HEK293T (cell line): Measurements from ENCODE around the gene ORC1.

Experiments
- CTCF ChIA-PET: fragments of 350-600 bp; formaldehyde crosslinking; extraction: SDS; loops from one replicate; lab custom pipeline; 2021; ENCODE audit warnings: antibody characterized with exemption, inconsistent platforms; lab: Yijun Ruan, JAX
- POLR2A ChIA-PET: fragments of 350-600 bp; formaldehyde crosslinking; extraction: SDS; loops from one replicate; lab custom pipeline; 2020; ENCODE audit warnings: antibody characterized with exemption, inconsistent platforms; lab: Yijun Ruan, JAX
- DNase-seq: peaks from one replicate; pipeline ENCODE4 v3.0.0; 2012; ENCODE audit warnings: mixed read lengths; ENCODE audit errors: extremely low spot score
- ARNT ChIP-seq: fragments of 450-650 bp; IDR thresholded peaks from 2 replicates; pipeline ENCODE4 v1.6.1; 2017; ENCODE audit warnings: mild to moderate bottlenecking
- BHLHE40 ChIP-seq: fragments of 450-650 bp; IDR thresholded peaks from 2 replicates; pipeline ENCODE4 v1.6.1; 2016; ENCODE audit warnings: mild to moderate bottlenecking, moderate library complexity, borderline replicate concordance
- CTBP1 ChIP-seq: fragments of 450-650 bp; IDR thresholded peaks from 2 replicates; pipeline ENCODE4 v1.6.1; 2016; ENCODE audit warnings: borderline replicate concordance
- ELF4 ChIP-seq: fragments of 450-650 bp; IDR thresholded peaks from 2 replicates; pipeline ENCODE4 v1.6.1; 2017; ENCODE audit warnings: antibody characterized with exemption
- FOXA1 ChIP-seq: fragments of 450-650 bp; IDR thresholded peaks from 2 replicates; pipeline ENCODE4 v1.6.1; 2016; ENCODE audit warnings: mild to moderate bottlenecking
- FOXK2 ChIP-seq: fragments of 450-650 bp; IDR thresholded peaks from 2 replicates; pipeline ENCODE4 v1.6.1; 2016; ENCODE audit warnings: mild to moderate bottlenecking
- FOXM1 ChIP-seq: fragments of 450-650 bp; IDR thresholded peaks from 2 replicates; pipeline ENCODE4 v1.6.1; 2017; ENCODE audit warnings: mild to moderate bottlenecking, borderline replicate concordance
- HDGF ChIP-seq: fragments of 450-650 bp; IDR thresholded peaks from 2 replicates; pipeline ENCODE4 v1.6.1; 2017; ENCODE audit warnings: antibody characterized with exemption, borderline replicate concordance
- L3MBTL2 ChIP-seq: fragments of 450-650 bp; conservative IDR thresholded peaks from 2 replicates; pipeline ENCODE4 v1.6.1; 2016; ENCODE audit warnings: mild to moderate bottlenecking
- LEF1 ChIP-seq: fragments of 450-650 bp; IDR thresholded peaks from 2 replicates; pipeline ENCODE4 v1.6.1; 2017; ENCODE audit warnings: mild to moderate bottlenecking, borderline replicate concordance
- NFRKB ChIP-seq: fragments of 450-650 bp; IDR thresholded peaks from 2 replicates; pipeline ENCODE4 v1.6.1; 2016; ENCODE audit warnings: mild to moderate bottlenecking, moderate library complexity
- PKNOX1 ChIP-seq: fragments of 450-650 bp; IDR thresholded peaks from 2 replicates; pipeline ENCODE4 v1.6.1; 2016
- SP1 ChIP-seq: fragments of 450-650 bp; IDR thresholded peaks from 2 replicates; pipeline ENCODE4 v1.6.1; 2017
- SUZ12 ChIP-seq: fragments of 450-650 bp; IDR thresholded peaks from 2 replicates; pipeline ENCODE4 v1.6.1; 2016; ENCODE audit warnings: mild to moderate bottlenecking
- TARDBP ChIP-seq: fragments of 450-650 bp; IDR thresholded peaks from 2 replicates; pipeline ENCODE4 v1.6.1; 2016
- ZNF384 ChIP-seq: fragments of 450-650 bp; IDR thresholded peaks from 2 replicates; pipeline ENCODE4 v1.6.1; 2016

Gene ORC1

DNA sequence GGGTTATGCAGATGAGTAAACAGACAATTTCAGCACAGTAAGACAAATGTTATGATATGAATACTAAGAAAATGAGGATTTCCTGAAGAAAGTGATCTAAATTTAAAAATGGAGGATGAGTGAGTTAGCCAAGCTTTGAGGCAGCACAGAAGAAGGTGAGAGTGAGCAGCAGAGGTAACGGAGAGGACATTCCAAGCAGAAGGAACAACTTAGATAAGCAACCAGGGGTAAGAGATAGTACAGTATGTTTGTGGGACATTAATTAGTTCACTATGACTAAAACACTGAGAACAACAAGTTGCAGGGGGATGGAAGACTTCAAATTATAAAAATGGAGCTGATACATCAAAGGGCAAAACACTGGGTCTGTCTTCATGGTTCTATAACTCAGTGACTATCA, 22.9 kb upstream of the ORC1 start:
- DNase-seq: no peak
- TF ChIP-seq L3MBTL2: no peak
- no peak for TF ChIP-seq FOXM1
- TF ChIP-seq LEF1: no peak
- TF ChIP-seq HDGF: no peak
- no peak for TF ChIP-seq SP1
- no peak for TF ChIP-seq ARNT
- TF ChIP-seq ELF4: no peak
- TF ChIP-seq NFRKB: no peak
- TF ChIP-seq CTBP1: no peak
- TF ChIP-seq FOXA1: no peak
- TF ChIP-seq TARDBP: no peak
- TF ChIP-seq SUZ12: no peak
- no peak for TF ChIP-seq PKNOX1
- TF ChIP-seq ZNF384: no peak
- no peak for TF ChIP-seq FOXK2
- ChIA-PET POLR2A (no interaction called here), CTCF (no interaction called here)

DNA sequence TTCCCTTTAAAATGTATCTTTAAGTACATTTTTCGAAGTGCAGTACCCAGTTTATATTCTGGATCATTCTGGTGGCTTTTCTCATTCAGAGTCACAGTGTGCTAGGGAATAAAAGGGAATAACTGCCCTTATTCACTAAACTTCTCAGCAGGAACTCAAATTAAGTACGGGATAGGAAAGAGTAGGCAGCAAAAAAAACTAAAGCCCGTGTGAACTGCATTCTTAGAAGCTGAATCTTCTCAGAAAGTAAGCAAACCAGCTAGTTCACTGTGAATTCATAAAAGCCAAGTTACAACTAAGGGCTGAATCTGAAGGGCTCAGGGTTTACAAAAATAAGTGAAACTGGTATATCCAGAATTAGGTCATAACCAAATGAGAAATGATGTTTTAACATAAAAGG, 22.1 kb upstream of the ORC1 start:
- CTCF ChIA-PET: no interaction called here
- DNase-seq: no peak
- no peak for TF ChIP-seq FOXA1
- no peak for TF ChIP-seq LEF1
- TF ChIP-seq TARDBP: no peak
- TF ChIP-seq SUZ12: no peak
- no peak for TF ChIP-seq SP1
- no peak for TF ChIP-seq CTBP1
- TF ChIP-seq ZNF384: no peak
- TF ChIP-seq FOXK2: no peak
- no peak for TF ChIP-seq ELF4
- no peak for TF ChIP-seq ARNT
- TF ChIP-seq PKNOX1: no peak
- TF ChIP-seq NFRKB: no peak
- TF ChIP-seq L3MBTL2: no peak
- no peak for TF ChIP-seq FOXM1
- POLR2A ChIA-PET: no interaction called here

GRCh38 chr1:52424813-52425212, 20.6 kb upstream of the ORC1 start:
- no peak for DNase-seq
- POLR2A ChIA-PET: no interaction called here
- CTCF ChIA-PET: no interaction called here
- TF ChIP-seq FOXM1 (no peak), FOXA1 (no peak), LEF1 (no peak), ARNT (no peak), SP1 (no peak), TARDBP (no peak), HDGF (no peak), CTBP1 (no peak), NFRKB (no peak), L3MBTL2 (no peak)

GRCh38 chr1:52424231-52424636, 20.0 kb upstream of the ORC1 start:
- ChIA-PET POLR2A (interaction anchor here (0.7 kb wide), 1 partner anchor 20 kb away, joined by 5 read pairs; the partner anchor contains the start of genes ORC1 and PRPF38A), CTCF (no interaction called here)
- no peak for TF ChIP-seq ELF4
- TF ChIP-seq ZNF384: no peak
- no peak for TF ChIP-seq SP1
- TF ChIP-seq LEF1: no peak
- TF ChIP-seq BHLHE40: no peak
- TF ChIP-seq FOXK2: no peak
- TF ChIP-seq FOXM1: no peak
- no peak for TF ChIP-seq TARDBP
- no peak for TF ChIP-seq SUZ12
- TF ChIP-seq L3MBTL2: no peak
- TF ChIP-seq FOXA1: no peak
- no peak for TF ChIP-seq NFRKB
- no peak for DNase-seq

DNA sequence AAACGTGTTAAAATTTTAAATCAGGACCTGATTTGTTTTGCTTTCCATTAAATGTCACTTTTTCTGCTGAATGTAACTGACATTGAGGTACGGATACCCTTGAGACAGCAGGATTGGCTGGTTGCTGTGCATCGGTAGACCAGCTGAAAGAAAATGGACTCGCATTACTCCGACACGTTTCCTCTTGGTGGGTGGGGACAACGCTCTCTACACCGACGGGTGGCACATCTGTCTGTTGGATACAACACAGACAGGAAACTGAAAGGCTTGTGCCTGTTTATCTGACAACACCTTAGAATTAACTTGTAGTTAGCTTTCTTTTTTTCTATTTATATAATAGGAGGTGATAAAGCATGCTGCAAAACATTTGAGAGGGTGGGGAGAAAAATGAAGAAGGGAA, 19.5 kb upstream of the ORC1 start:
- ChIA-PET CTCF (no interaction called here), POLR2A (interaction anchor here (0.7 kb wide), 1 partner anchor 19 kb away, joined by 5 read pairs; the partner anchor contains the start of genes ORC1 and PRPF38A)
- DNase-seq: no peak
- TF ChIP-seq FOXM1 (no peak), PKNOX1 (no peak), FOXA1 (no peak)

GRCh38 chr1:52423055-52423454, 18.8 kb upstream of the ORC1 start:
- CTCF ChIA-PET: no interaction called here
- DNase-seq: no peak
- no peak for TF ChIP-seq ELF4
- no peak for TF ChIP-seq LEF1
- TF ChIP-seq SUZ12: no peak
- no peak for TF ChIP-seq FOXA1
- no peak for TF ChIP-seq ZNF384
- no peak for TF ChIP-seq BHLHE40
- TF ChIP-seq FOXM1: no peak
- no peak for TF ChIP-seq HDGF
- TF ChIP-seq TARDBP: no peak
- no peak for TF ChIP-seq ARNT
- no peak for TF ChIP-seq L3MBTL2
- no peak for TF ChIP-seq SP1
- no peak for TF ChIP-seq CTBP1
- POLR2A ChIA-PET: no interaction called here
